Prostate gland (tissue), 2 donors: ENCODE measurements around the gene TAF6.

Experiments
- CTCF ChIP-seq, 4 experiments: fragments of 200-600 bp in 2 of 4; fragments of 450-650 bp in 2 of 4; sonication (generic) in 2 of 4; IDR thresholded peaks; 1 replicate in 3 of 4; 2 replicates in 1 of 4; pipeline ENCODE4 v1.5.1; 2016 to 2019; ENCODE audit warnings: antibody characterized with exemption in 4 of 4, mild to moderate bottlenecking in 2 of 4, moderate library complexity in 2 of 4
- POLR2A ChIP-seq: fragments of 450-650 bp; IDR thresholded peaks from one replicate; pipeline ENCODE4 v1.6.1; 2016; ENCODE audit warnings: antibody characterized with exemption, mild to moderate bottlenecking
- POLR2AphosphoS5 ChIP-seq: sonication (generic); formaldehyde crosslinking; IDR thresholded peaks from one replicate; pipeline ENCODE4 v1.6.1; 2017; ENCODE audit warnings: antibody characterized with exemption

GRCh38 chr7:100075418-100075817 lies 43.7 kb downstream of the TAF6 start:
- TF ChIP-seq CTCF (IDR thresholded peaks at IDR 0.05) (no peak), POLR2AphosphoS5 (no peak), POLR2A (no peak)
